Measurements from ENCODE around the gene SLC22A7.

SLC22A7 gene

GRCh38 chr6:43286980-43287716 lies 10.9 kb upstream of the SLC22A7 start:
- no peaks in the 10 kb centered on the region for H3K36me3 ChIP-seq

GRCh38 chr6:43287717-43288679 lies 10.1 kb upstream of the SLC22A7 start:
- Histone ChIP-seq H3K4me3 (ENCODE audit: low read depth, low read length) (no peak overlapping the region), H3K9me3 (ENCODE audit: severe bottlenecking) (no peaks in the 10 kb centered on the region), H3K36me3 (no peaks in the 10 kb centered on the region), H3K27ac (no peak overlapping the region), H3K27me3 (ENCODE audit: insufficient read depth, low read depth, severe bottlenecking) (no peaks in the 10 kb centered on the region)
- DNase-seq = no peak
- no peak for TF ChIP-seq CTCF (IDR thresholded peaks at IDR 0.05; ENCODE audit: low read depth, low read length)

More at GRCh38 chr6:43286980-43287716, 10.9 kb upstream of the SLC22A7 start:
- H3K27ac ChIP-seq = no peak overlapping the region
- no peak overlapping the region for H3K4me3 ChIP-seq (ENCODE audit: low read depth, low read length)
- DNase-seq = peak; percentile 74
- no peaks in the 10 kb centered on the region for H3K27me3 ChIP-seq (ENCODE audit: insufficient read depth, low read depth, severe bottlenecking)
- peak; percentile 89 for TF ChIP-seq CTCF (IDR thresholded peaks at IDR 0.05; ENCODE audit: low read depth, low read length)
- H3K9me3 ChIP-seq (ENCODE audit: severe bottlenecking) = no peaks in the 10 kb centered on the region

- Histone ChIP-seq H3K36me3 (no peaks in the 10 kb centered on the region), H3K27ac (no peak overlapping the region), H3K27me3 (ENCODE audit: insufficient read depth, low read depth, severe bottlenecking) (no peaks in the 10 kb centered on the region), H3K4me3 (ENCODE audit: low read depth, low read length) (no peak overlapping the region), H3K9me3 (ENCODE audit: severe bottlenecking) (no peaks in the 10 kb centered on the region)
- no peak for TF ChIP-seq CTCF (IDR thresholded peaks at IDR 0.05; ENCODE audit: low read depth, low read length)
- no peak for DNase-seq
Observed at GRCh38 chr6:43290339-43290904, 7.6 kb upstream of the SLC22A7 start.

GRCh38 chr6:43290905-43291355 lies 7.1 kb upstream of the SLC22A7 start:
- Histone ChIP-seq H3K4me3 (ENCODE audit: low read depth, low read length) (no peak overlapping the region), H3K36me3 (no peaks in the 10 kb centered on the region), H3K9me3 (ENCODE audit: severe bottlenecking) (no peaks in the 10 kb centered on the region), H3K27ac (no peak overlapping the region), H3K27me3 (ENCODE audit: insufficient read depth, low read depth, severe bottlenecking) (no peaks in the 10 kb centered on the region)
- no peak for TF ChIP-seq CTCF (IDR thresholded peaks at IDR 0.05; ENCODE audit: low read depth, low read length)
- no peak for DNase-seq

- no peak for DNase-seq
- Histone ChIP-seq H3K27ac (no peak overlapping the region), H3K9me3 (ENCODE audit: severe bottlenecking) (no peaks in the 10 kb centered on the region), H3K36me3 (no peaks in the 10 kb centered on the region), H3K4me3 (ENCODE audit: low read depth, low read length) (no peak overlapping the region), H3K27me3 (ENCODE audit: insufficient read depth, low read depth, severe bottlenecking) (no peaks in the 10 kb centered on the region)
- TF ChIP-seq CTCF (IDR thresholded peaks at IDR 0.05; ENCODE audit: low read depth, low read length) = no peak
Observed at GRCh38 chr6:43291708-43292107, 6.4 kb upstream of the SLC22A7 start.

Data from WERI-Rb-1 (cell line).